K562 (cell line): ENCODE data around the gene SLC7A4. TPM values are rescaled to one million over a fixed set of nuclear protein-coding genes. Genes with fewer than 3 reads are reported as not detected.
A peak's percentile ranks its signal among the peaks of the same experiment; 100 is the strongest.

ENCODE experiments used
- COPS2 ChIP-seq: fragments of 450-650 bp; conservative IDR thresholded peaks from 2 replicates; pipeline ENCODE4 v1.6.1; 2016; ENCODE audit warnings: mild to moderate bottlenecking, moderate library complexity
- DACH1 ChIP-seq: fragments of 450-650 bp; IDR thresholded peaks from 2 replicates; pipeline ENCODE4 v1.6.1; 2018; ENCODE audit not compliant: partially characterized antibody
- HMG20B ChIP-seq: fragments of 250-450 bp; sonication (Bioruptor Pico); IDR thresholded peaks from 2 replicates; pipeline ENCODE4 v1.5.0; 2021; ENCODE audit warnings: mild to moderate bottlenecking
- MYBL2 ChIP-seq, 2 experiments: fragments of 450-650 bp in 1 of 2; sonication (generic) in 1 of 2; formaldehyde crosslinking in 1 of 2; IDR thresholded peaks; 2 replicates each; pipeline versions ENCODE4 v1.6.1 to v1.8.1; 2017 to 2022; ENCODE audit warnings: borderline replicate concordance in 1 of 2, inconsistent platforms in 1 of 2, low read depth in 1 of 2, mild to moderate bottlenecking in 1 of 2, missing genetic modification reagents in 1 of 2, moderate library complexity in 1 of 2
- PHB ChIP-seq: fragments of 250-450 bp; sonication (Bioruptor Pico); IDR thresholded peaks from 2 replicates; pipeline ENCODE4 v1.5.0; 2021
- TEAD4 ChIP-seq, 2 experiments: sonication (generic) in 1 of 2; formaldehyde crosslinking in 1 of 2; IDR thresholded peaks; 2 replicates each; pipeline versions ENCODE4 v1.6.1 to v1.8.0; 2012 to 2022; ENCODE audit warnings: borderline replicate concordance in 1 of 2, inconsistent platforms in 1 of 2, low read length in 1 of 2, mild to moderate bottlenecking in 1 of 2, missing genetic modification reagents in 1 of 2
- ZKSCAN1 ChIP-seq: fragments of 150-350 bp; IDR thresholded peaks from 2 replicates; pipeline ENCODE4 v1.6.1; 2016; ENCODE audit warnings: low read depth, low read length
- ZNF436 ChIP-seq: fragments of 250-450, 450-650 bp; sonication (Bioruptor Pico); formaldehyde crosslinking; IDR thresholded peaks from 2 replicates; pipeline ENCODE4 v1.7.0; 2020; ENCODE audit warnings: mild to moderate bottlenecking
- ZNF830 ChIP-seq: fragments of 250-450 bp; sonication (Bioruptor Pico); IDR thresholded peaks from 2 replicates; pipeline ENCODE4 v1.5.0; 2021; ENCODE audit warnings: mild to moderate bottlenecking
- polyA plus RNA-seq, 8 experiments: library from polyadenylated mRNA; depleted of rRNA in 4 of 8; stranded (reverse) in 5 of 8; unstranded in 3 of 8; fragments of >200 nt; fragmentation: Nextera tagmentation in 2 of 8; fragmentation: Illumina TruSeq in 1 of 8; extraction: Ambion mirVana in 2 of 8; extraction: Trizol in 1 of 8; gene quantifications; 2 replicates each; pipeline versions ENCODE4 v1.2.1 to v1.2.3, GENCODE V29; 2011 to 2014; ENCODE audit warnings: inconsistent platforms in 1 of 8, missing spikeins in 1 of 8
- total RNA-seq, 7 experiments: library from RNA; depleted of rRNA in 6 of 7; stranded (reverse); fragments of >200 nt in 6 of 7; fragmentation: Illumina TruSeq in 2 of 7; extraction: Trizol in 2 of 7; gene quantifications; 2 replicates each; pipeline versions ENCODE4 v1.2.1 to v1.2.3, GENCODE V29; 2011 to 2021; ENCODE audit warnings: low replicate concordance in 1 of 7
- TF ChIP-seq, protein P1 (sequence below), 3 experiments: IDR thresholded peaks in 2 of 3; conservative IDR thresholded peaks in 1 of 3; 2 replicates each; pipeline ENCODE4 v1.5.1; 2011 to 2012; ENCODE audit warnings: low read length in 3 of 3, mild to moderate bottlenecking in 3 of 3, control low read depth in 2 of 3, improper control_type of control experiment in 1 of 3, inconsistent platforms in 1 of 3, low read depth in 1 of 3, mixed read lengths in 1 of 3, moderate library complexity in 1 of 3; ENCODE audit not compliant: insufficient read depth in 2 of 3
- TF ChIP-seq, protein P2 (sequence below): sonication (generic); formaldehyde crosslinking; IDR thresholded peaks from 2 replicates; pipeline ENCODE4 v1.8.0; 2022; ENCODE audit warnings: mild to moderate bottlenecking, missing genetic modification reagents
- TF ChIP-seq, protein P3 (sequence below): fragments of 450-650 bp; formaldehyde crosslinking; IDR thresholded peaks from 2 replicates; pipeline ENCODE4 v1.4.0; 2020; ENCODE audit warnings: mild to moderate bottlenecking, moderate library complexity
- TF ChIP-seq, protein P4 (sequence below): sonication (generic); formaldehyde crosslinking; IDR thresholded peaks from 2 replicates; pipeline ENCODE4 v1.8.1; 2023; ENCODE audit warnings: mild to moderate bottlenecking, missing genetic modification reagents, moderate library complexity
- TF ChIP-seq, protein P5 (sequence below): sonication (generic); formaldehyde crosslinking; IDR thresholded peaks from 2 replicates; pipeline ENCODE4 v1.8.1; 2023; ENCODE audit warnings: mild to moderate bottlenecking, missing genetic modification reagents

The SLC7A4 gene
- total and polyA plus RNA-seq, 9 of the 15 experiments (the other 6 are each of a cell fraction or from before 2014, with no cell fraction given) = not detected

DNA sequence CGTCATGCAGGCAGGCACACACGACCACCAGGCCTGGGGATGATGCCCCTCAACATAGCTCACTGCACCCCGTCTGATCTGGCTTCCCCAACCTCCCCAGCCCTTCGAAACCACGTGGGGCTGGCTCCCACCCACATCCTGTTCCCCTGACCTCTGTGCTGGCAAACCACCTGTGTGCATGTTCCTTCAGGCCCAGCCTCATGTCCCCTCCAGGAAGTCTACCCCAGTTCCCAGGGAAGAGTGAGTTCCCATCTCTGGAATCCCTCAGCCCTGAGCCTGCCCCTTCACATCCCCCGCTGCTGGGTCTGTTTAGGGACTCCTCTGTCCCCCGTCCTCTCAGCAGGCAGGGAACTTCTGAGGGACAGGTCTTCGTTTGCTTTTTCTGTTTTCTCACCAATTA, 7.1 kb downstream of the SLC7A4 start (continued):
- TF ChIP-seq DACH1 = no peak
- no peak for TF ChIP-seq PHB (CRISPR knock-in tag)
- no peak for TF ChIP-seq TEAD4 (IDR thresholded peaks at IDR 0.05; ENCODE audit: low read length)
- TF ChIP-seq TEAD4 (CRISPR knock-in tag; IDR thresholded peaks at IDR 0.05; ENCODE audit: borderline replicate concordance) = peak; percentile 85; the same call in 1 of the 2 replicates
- TF ChIP-seq ZNF830 (CRISPR knock-in tag) = 0 out of 2 replicates have a peak, but pooled peaks have one; percentile 31
- no peak for TF ChIP-seq ZKSCAN1
- TF ChIP-seq, protein P1, sequence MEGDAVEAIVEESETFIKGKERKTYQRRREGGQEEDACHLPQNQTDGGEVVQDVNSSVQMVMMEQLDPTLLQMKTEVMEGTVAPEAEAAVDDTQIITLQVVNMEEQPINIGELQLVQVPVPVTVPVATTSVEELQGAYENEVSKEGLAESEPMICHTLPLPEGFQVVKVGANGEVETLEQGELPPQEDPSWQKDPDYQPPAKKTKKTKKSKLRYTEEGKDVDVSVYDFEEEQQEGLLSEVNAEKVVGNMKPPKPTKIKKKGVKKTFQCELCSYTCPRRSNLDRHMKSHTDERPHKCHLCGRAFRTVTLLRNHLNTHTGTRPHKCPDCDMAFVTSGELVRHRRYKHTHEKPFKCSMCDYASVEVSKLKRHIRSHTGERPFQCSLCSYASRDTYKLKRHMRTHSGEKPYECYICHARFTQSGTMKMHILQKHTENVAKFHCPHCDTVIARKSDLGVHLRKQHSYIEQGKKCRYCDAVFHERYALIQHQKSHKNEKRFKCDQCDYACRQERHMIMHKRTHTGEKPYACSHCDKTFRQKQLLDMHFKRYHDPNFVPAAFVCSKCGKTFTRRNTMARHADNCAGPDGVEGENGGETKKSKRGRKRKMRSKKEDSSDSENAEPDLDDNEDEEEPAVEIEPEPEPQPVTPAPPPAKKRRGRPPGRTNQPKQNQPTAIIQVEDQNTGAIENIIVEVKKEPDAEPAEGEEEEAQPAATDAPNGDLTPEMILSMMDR (IDR thresholded peaks at IDR 0.05 in 2 of 3, conservative IDR thresholded peaks at IDR 0.05 in 1 of 3; ENCODE audit: insufficient read depth in 2 of 3, low read depth in 1 of 3, low read length in 3 of 3) = 0 out of 6 replicates have a peak, but pooled peaks of 1 of the 3 experiments have one; percentile 1
- no peak for TF ChIP-seq ZNF436
- no peak for TF ChIP-seq HMG20B (CRISPR knock-in tag)
- TF ChIP-seq, protein P2, sequence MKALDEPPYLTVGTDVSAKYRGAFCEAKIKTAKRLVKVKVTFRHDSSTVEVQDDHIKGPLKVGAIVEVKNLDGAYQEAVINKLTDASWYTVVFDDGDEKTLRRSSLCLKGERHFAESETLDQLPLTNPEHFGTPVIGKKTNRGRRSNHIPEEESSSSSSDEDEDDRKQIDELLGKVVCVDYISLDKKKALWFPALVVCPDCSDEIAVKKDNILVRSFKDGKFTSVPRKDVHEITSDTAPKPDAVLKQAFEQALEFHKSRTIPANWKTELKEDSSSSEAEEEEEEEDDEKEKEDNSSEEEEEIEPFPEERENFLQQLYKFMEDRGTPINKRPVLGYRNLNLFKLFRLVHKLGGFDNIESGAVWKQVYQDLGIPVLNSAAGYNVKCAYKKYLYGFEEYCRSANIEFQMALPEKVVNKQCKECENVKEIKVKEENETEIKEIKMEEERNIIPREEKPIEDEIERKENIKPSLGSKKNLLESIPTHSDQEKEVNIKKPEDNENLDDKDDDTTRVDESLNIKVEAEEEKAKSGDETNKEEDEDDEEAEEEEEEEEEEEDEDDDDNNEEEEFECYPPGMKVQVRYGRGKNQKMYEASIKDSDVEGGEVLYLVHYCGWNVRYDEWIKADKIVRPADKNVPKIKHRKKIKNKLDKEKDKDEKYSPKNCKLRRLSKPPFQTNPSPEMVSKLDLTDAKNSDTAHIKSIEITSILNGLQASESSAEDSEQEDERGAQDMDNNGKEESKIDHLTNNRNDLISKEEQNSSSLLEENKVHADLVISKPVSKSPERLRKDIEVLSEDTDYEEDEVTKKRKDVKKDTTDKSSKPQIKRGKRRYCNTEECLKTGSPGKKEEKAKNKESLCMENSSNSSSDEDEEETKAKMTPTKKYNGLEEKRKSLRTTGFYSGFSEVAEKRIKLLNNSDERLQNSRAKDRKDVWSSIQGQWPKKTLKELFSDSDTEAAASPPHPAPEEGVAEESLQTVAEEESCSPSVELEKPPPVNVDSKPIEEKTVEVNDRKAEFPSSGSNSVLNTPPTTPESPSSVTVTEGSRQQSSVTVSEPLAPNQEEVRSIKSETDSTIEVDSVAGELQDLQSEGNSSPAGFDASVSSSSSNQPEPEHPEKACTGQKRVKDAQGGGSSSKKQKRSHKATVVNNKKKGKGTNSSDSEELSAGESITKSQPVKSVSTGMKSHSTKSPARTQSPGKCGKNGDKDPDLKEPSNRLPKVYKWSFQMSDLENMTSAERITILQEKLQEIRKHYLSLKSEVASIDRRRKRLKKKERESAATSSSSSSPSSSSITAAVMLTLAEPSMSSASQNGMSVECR = 0 out of 2 replicates have a peak, but pooled peaks have one; percentile 4
- TF ChIP-seq, protein P3, sequence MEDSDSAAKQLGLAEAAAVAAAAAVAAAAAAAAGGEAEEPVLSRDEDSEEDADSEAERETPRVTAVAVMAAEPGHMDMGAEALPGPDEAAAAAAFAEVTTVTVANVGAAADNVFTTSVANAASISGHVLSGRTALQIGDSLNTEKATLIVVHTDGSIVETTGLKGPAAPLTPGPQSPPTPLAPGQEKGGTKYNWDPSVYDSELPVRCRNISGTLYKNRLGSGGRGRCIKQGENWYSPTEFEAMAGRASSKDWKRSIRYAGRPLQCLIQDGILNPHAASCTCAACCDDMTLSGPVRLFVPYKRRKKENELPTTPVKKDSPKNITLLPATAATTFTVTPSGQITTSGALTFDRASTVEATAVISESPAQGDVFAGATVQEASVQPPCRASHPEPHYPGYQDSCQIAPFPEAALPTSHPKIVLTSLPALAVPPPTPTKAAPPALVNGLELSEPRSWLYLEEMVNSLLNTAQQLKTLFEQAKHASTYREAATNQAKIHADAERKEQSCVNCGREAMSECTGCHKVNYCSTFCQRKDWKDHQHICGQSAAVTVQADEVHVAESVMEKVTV (CRISPR knock-in tag) = no peak
- no peak for TF ChIP-seq COPS2
- TF ChIP-seq MYBL2 (IDR thresholded peaks at IDR 0.05; ENCODE audit: low read depth) = no peak
- 0 out of 2 replicates have a peak, but pooled peaks have one; percentile 32 for TF ChIP-seq MYBL2 (CRISPR knock-in tag; IDR thresholded peaks at IDR 0.05; ENCODE audit: borderline replicate concordance)
- TF ChIP-seq, protein P4, sequence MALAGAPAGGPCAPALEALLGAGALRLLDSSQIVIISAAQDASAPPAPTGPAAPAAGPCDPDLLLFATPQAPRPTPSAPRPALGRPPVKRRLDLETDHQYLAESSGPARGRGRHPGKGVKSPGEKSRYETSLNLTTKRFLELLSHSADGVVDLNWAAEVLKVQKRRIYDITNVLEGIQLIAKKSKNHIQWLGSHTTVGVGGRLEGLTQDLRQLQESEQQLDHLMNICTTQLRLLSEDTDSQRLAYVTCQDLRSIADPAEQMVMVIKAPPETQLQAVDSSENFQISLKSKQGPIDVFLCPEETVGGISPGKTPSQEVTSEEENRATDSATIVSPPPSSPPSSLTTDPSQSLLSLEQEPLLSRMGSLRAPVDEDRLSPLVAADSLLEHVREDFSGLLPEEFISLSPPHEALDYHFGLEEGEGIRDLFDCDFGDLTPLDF = no peak
- TF ChIP-seq, protein P5, sequence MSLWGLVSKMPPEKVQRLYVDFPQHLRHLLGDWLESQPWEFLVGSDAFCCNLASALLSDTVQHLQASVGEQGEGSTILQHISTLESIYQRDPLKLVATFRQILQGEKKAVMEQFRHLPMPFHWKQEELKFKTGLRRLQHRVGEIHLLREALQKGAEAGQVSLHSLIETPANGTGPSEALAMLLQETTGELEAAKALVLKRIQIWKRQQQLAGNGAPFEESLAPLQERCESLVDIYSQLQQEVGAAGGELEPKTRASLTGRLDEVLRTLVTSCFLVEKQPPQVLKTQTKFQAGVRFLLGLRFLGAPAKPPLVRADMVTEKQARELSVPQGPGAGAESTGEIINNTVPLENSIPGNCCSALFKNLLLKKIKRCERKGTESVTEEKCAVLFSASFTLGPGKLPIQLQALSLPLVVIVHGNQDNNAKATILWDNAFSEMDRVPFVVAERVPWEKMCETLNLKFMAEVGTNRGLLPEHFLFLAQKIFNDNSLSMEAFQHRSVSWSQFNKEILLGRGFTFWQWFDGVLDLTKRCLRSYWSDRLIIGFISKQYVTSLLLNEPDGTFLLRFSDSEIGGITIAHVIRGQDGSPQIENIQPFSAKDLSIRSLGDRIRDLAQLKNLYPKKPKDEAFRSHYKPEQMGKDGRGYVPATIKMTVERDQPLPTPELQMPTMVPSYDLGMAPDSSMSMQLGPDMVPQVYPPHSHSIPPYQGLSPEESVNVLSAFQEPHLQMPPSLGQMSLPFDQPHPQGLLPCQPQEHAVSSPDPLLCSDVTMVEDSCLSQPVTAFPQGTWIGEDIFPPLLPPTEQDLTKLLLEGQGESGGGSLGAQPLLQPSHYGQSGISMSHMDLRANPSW (CRISPR knock-in tag) = 0 out of 2 replicates have a peak, but pooled peaks have one; percentile 27
